MV-4-11 (cell line): ENCODE data around the gene CLIP4.

Source experiments
- DNase-seq: peaks from one replicate; lab custom pipeline; 2025; lab: John Stamatoyannopoulos, UW

The CLIP4 gene

GRCh38 chr2:29139152-29139551 lies 23.9 kb downstream of the CLIP4 start:
- no peak for DNase-seq

DNA sequence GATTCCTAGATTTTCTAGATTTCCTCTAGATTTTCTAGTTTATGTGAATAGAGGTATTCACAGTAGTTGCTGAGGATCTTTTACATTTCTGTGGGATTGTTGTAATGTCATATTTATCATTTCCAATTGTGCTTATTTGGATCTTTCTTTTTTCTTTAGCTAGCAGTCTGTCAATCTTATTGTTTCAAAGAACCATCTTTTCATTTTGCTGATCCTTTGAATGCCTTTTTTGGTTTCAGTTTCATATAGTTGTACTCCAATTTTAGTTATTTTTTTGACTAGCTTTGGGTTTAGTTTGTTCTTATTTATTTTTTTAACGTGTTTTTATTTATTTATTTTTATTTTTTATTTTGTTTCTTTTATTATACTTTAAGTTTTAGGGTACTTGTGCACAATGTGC lies 24.5 kb downstream of the CLIP4 start:
- DNase-seq = no peak

DNA sequence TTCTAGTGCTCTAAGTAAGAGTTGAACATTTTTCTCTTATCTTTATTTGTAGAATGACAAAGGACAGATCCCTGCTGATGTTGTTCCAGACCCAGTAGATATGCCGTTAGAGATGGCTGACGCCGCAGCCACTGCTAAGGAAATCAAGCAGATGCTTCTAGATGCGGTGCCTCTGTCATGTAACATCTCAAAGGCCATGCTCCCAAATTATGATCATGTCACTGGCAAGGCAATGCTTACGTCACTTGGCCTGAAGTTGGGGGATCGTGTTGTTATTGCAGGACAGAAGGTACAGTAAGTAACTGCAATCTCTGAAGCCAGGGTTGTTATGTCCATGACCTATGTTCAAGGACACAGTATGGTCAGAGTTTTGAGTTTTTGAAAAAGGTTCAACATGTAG lies 28.4 kb downstream of the CLIP4 start:
- no peak for DNase-seq

DNA sequence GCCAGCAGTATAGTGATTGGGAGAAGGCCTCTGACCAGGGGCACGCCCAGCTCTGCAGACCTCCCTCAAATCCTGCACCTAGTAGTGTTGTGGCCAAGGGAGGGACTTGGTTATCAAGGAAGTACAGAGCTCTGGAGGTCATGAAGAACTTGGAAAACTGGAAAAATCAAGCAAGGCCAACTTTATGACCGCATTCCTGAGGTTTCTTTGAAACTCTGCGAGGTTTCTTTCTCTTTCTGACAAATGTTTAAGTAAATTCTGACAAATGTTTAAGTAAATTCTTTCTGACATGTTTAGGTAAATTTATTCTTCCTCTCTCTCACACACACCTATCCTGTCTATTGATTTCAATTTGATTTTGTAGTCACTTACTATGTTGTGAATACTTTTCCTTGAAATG lies 31.0 kb downstream of the CLIP4 start:
- DNase-seq = no peak

- no peak for DNase-seq
Measured at GRCh38 chr2:29147963-29148362, 32.7 kb downstream of the CLIP4 start.

DNA sequence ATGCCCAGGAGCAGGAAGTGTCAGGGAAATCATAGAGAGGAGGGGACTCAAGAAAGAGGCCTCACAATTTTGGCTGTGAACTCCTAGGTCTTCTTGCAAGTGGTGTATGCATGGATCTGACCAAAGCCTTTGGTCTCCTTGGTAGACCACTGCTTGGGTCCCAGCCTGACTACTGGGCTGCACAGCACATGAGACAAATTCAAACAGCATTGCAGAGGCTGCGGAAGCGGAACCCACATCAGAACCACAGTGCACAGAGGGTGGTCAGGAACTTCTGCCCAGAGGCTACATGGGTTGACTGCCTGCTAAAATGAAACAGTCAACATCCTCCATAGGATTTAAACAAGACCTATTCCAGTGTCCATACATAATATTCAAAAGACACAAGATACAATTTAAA lies 39.4 kb downstream of the CLIP4 start:
- no peak for DNase-seq

DNA sequence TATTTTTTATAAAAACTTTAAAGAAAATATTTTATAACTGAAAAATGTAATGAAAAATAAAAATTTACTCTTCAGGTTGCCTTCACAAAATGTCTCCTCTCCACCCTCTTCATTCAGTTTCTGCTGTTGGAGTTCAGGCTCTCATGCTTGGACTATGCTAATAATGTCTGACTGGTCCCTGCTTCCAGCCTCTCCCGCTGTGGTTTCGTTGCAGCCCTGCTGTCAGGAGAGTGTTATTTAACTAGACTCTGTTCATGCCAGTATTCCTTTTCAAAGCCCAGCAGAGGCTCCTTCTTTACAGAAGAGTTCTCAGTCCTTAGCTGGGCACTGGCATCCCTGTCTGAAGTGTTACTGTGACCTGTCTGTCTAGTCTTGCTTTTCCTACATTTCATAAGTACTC lies 40.4 kb downstream of the CLIP4 start:
- DNase-seq = no peak

DNA sequence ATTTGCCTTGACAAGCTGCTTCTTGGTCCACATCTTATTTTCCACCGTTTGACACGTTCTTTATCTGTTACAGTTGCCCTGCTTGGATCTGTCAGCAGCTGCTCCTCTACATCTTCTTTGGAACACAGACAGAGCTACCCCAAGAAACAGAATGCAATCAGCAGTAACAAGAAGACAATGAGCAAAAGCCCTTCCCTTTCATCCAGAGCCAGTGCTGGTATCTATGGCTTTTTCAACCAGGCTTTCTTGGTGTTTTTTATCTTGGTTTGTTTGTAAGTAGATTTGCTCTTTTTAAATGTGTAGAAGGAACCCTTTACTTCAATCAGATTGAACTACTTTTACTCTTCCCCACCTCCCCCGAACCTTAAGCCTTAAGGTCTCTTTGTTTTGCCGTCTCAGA lies 41.9 kb downstream of the CLIP4 start:
- DNase-seq = no peak

DNA sequence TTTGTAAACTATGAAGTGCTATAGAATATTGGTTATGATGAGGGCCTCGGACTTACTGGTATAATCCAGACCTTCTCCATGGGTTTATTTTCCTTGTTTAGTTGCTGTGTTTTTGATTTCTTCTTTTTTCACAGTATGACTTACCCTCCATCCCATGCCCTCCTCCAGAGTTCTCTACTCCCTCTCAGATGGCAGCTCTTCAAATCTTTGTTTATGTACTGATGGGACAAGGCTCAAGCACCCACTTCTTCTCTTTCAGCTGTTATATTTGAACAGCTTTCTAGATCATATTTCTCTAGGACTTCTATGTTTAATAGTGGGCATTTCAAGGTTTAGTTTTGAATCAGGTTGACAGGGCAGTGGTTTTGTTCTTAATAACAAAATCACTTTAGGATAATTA lies 43.9 kb downstream of the CLIP4 start:
- no peak for DNase-seq

DNA sequence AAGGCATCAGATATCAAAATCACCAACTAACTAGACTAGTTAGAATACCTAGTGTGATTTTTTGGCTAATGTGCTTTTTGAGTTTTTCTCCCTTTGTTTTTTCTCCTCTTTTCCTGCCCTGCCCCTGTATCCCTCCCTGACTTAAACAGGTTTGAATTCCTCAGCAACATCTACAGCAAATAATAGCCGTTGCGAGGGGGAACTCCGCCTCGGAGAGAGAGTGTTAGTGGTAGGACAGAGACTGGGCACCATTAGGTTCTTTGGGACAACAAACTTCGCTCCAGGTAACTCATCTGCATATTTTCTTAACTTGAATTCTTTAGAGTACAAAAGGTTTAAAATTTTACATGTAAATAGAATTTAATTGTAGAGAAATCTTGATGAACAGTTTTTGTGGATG lies 45.0 kb downstream of the CLIP4 start:
- no peak for DNase-seq

DNA sequence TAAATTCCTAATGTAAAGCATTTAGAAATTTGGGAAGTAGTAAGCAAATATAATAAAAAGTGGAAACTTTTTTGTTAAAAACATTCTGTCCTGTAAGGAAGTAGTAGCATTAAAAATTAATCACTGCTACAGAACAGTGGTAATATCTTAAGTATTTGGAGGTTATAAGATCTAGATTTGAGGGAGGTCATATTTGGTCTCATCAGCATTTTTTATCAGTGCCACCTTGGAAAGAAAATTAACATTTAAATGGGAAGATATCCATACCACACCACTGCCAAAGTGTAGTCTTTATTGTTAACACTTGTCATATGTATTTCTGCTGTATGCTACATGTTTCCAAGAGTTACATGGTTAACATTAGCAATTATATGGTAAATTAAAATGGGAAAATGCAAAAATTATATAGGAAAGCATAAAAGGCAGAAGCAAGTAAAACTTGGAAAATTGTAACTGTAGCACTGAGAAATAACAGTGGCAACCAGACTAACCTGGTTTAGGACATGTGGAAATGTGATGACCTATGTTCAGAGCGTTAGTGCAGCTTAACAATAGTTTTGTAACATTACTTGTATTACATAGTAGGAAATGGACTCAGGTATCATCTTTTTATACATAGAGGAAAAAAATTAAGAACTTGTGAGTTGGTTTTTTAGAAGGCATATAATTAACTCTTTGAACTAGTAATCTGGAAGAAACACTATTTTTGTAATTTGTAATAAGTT lies 47.2 kb downstream of the CLIP4 start:
- DNase-seq = no peak

DNA sequence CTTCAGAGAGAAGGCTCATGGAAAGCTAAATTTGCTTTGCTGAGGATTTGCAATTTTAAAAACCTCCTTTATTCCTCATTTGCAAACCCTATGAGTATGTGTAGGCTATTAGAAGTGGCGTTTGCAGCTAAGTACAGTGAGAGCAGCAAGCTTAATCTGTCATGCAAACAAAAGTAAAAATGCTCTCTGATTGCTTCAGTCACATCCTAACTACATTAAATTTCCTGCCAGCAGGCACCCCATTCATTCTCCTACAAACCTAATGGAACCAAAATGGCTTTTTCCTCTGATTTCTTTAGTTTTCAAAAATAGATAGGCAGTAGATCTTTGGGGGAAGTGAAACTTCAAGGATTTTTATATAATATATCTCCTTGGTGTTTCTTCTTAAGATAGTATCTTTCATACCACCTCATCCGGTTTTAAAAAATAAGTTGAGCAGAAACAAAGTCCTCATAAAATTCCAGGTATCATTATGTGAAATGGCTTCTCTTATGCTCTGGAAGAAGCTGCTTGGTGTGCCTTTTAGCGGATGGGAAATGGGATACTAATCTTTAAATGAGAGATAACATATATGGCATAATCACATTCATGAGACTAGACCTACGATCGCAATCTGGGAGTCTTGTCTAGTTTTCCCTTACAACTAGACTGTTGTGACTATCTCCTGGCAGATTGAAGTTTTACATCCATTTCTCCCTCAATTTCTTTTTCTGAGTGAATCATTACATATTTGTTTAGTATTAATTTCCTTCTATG lies 49.1 kb downstream of the CLIP4 start:
- no peak for DNase-seq

GRCh38 chr2:29165362-29166241 lies 50.4 kb downstream of the CLIP4 start:
- no peak for DNase-seq

- no peak for DNase-seq
Measured at GRCh38 chr2:29166242-29167039, 51.2 kb downstream of the CLIP4 start.

- DNase-seq = no peak
Measured at GRCh38 chr2:29174937-29175336, 59.7 kb downstream of the CLIP4 start.

- no peak for DNase-seq
Measured at GRCh38 chr2:29175338-29175737, 60.1 kb downstream of the CLIP4 start.

DNA sequence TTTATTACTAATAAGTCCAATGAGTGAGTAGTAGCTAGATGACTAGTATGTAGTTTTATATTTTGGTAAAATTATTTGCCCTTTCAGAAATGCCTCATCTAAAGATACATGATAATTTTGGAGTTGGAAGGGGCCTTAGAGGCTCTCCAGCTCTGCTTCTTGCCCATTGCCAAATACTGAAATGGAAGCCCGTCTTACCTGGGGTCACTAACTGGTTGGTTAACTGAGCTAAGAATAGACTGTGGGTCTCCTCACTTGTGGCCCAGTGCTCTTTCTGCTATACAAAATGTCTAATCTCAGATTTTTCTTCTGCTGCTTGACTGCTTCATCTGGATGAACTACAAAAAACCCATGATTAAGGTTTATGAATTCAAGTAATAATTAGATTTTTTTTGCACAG lies 67.1 kb downstream of the CLIP4 start:
- no peak for DNase-seq

GRCh38 chr2:29182920-29183319 lies 67.7 kb downstream of the CLIP4 start:
- no peak for DNase-seq

DNA sequence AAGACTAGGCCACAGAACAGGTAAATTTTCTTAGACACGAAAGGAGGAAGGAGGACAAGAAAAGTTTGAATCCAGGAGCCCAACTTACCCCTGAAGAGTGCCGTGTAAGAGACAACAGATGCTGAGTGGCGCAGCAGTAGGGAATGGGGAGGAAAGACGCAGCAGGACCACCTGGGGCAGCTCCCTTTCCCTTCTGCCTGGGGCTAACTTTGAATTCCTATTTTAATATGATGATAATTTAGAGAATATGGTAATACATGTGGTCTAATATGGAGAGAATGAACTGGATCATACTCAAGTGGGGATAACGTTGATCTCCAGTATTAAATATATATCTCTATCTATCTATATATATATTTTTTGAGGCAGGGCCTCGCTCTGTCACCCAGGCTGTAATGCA lies 69.3 kb downstream of the CLIP4 start:
- no peak for DNase-seq

DNA sequence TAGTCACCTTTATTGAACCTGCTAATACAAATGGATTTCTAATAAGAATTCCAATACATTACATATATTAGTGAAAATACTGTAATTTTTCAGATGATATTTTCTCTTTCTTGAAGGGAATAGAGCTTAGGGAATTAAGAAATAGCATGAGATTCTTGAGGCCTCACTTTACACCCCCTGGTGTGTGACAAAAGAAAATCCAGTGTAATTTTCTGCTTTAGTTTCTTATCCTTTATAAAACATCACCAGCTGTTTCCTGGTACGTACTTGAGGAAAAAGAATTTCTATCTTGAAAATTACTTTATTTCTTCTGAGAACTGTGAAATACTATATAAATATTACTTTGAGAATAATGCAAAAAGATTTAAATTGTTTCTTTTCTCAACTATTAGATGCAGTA lies 71.6 kb downstream of the CLIP4 start:
- no peak for DNase-seq

- no peak for DNase-seq
Measured at GRCh38 chr2:29187926-29188325, 72.7 kb downstream of the CLIP4 start.

DNA sequence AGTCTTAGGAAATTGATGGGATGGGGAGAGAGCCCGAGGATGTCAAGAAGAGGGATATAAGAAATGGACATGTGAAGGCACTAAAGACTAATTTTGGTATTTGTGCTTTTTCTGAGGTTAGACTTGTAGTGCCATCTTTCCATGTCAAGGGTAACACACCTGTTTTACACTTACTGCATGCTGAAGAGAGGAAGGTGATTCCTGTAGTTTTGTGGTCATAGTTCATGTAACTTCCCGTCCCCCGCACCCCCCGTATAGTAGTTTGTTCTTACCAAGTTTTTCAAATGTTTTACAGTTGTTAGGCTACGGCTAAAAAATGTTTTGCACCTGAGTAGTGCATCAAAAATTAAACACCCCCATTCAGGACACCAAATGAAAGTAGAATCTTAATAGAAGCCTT lies 73.8 kb downstream of the CLIP4 start:
- no peak for DNase-seq
